Endothelial cell of umbilical vein (primary cell): Measurements from ENCODE around the gene MYOCD. TPM values are rescaled to one million over a fixed set of nuclear protein-coding genes. Genes with fewer than 3 reads are reported as not detected.

Experiments
- BruUV-seq: library from RNA; stranded (reverse); fragments of 400-500 nt; replicated peaks from 2 replicates; lab custom pipeline; 2021; lab: Mats Ljungman, UMichigan
- CTCF ChIA-PET: fragments of 300-600, 350-600 bp; sonication (Branson Sonifier 250); formaldehyde crosslinking; loops from one replicate; lab custom pipeline; 2021; ENCODE audit warnings: antibody characterized with exemption, inconsistent platforms; lab: Charles Lee
- POLR2A ChIA-PET: fragments of 300-600, 350-600 bp; sonication (Branson Sonifier 250); formaldehyde crosslinking; loops from one replicate; lab custom pipeline; 2021; ENCODE audit warnings: antibody characterized with exemption, inconsistent platforms; lab: Charles Lee
- DNase-seq: peaks from one replicate; pipeline ENCODE4 v3.0.0-alpha.2; 2011; ENCODE audit warnings: low read depth, low spot score
- FAIRE-seq: peaks from 2 replicates; lab custom pipeline; 2011; peaks lifted over from hg19 to GRCh38; lab: Jason Lieb, UNC
- H2AFZ ChIP-seq: 2 replicates; pipeline ENCODE4 v1.6.0; 2012; ENCODE audit warnings: low read depth, low read length, control low read depth, inconsistent platforms
- H3K27ac ChIP-seq: 2 replicates; pipeline ENCODE4 v1.5.1; 2011; ENCODE audit warnings: low read depth, mild to moderate bottlenecking, control low read depth, low read length, moderate library complexity; ENCODE audit not compliant: insufficient read depth
- H3K27me3 ChIP-seq, 2 experiments: 2 replicates each; pipeline versions ENCODE4 v1.6.0 to v1.6.1; 2011; ENCODE audit warnings: low read length in 2 of 2, mixed read lengths in 1 of 2; ENCODE audit not compliant: control insufficient read depth in 2 of 2, insufficient read depth in 2 of 2
- H3K36me3 ChIP-seq, 2 experiments: 2 replicates in 1 of 2; 3 replicates in 1 of 2; pipeline ENCODE4 v1.5.1; 2011; ENCODE audit warnings: low read length in 2 of 2, mild to moderate bottlenecking in 1 of 2, moderate library complexity in 1 of 2; ENCODE audit not compliant: control insufficient read depth in 2 of 2, insufficient read depth in 2 of 2; ENCODE audit errors: extremely low read depth in 1 of 2
- H3K4me1 ChIP-seq: 3 replicates; pipeline ENCODE4 v1.5.1; 2011; ENCODE audit warnings: mild to moderate bottlenecking, low read length; ENCODE audit not compliant: control insufficient read depth, insufficient read depth; ENCODE audit errors: extremely low read depth
- H3K4me2 ChIP-seq: 2 replicates; pipeline ENCODE4 v1.6.1; 2011; ENCODE audit warnings: low read length, control low read depth, mixed read lengths; ENCODE audit not compliant: insufficient read depth
- H3K4me3 ChIP-seq, 3 experiments: fragments of 200-600 bp in 1 of 3; sonication (generic), shearing (Covaris generic) in 1 of 3; replicated peaks in 1 of 3; 2 replicates each; pipeline ENCODE4 v1.5.1; 2011 to 2016; ENCODE audit warnings: control low read depth in 3 of 3, low read length in 3 of 3, mild to moderate bottlenecking in 2 of 3, inconsistent platforms in 1 of 3, low read depth in 1 of 3, moderate library complexity in 1 of 3; ENCODE audit not compliant: insufficient read depth in 1 of 3
- H3K79me2 ChIP-seq: 2 replicates; pipeline ENCODE4 v1.6.0; 2012; ENCODE audit warnings: low read length, inconsistent platforms; ENCODE audit not compliant: control insufficient read depth, insufficient read depth
- H3K9ac ChIP-seq: replicated peaks from 2 replicates; pipeline ENCODE3; 2011; ENCODE audit warnings: low read length, control low read depth; ENCODE audit not compliant: insufficient read depth; ENCODE audit errors: extremely low read depth
- H3K9me1 ChIP-seq: replicated peaks from 3 replicates; pipeline ENCODE4 v1.6.0; 2011; ENCODE audit warnings: mild to moderate bottlenecking, low read length; ENCODE audit not compliant: control insufficient read depth, insufficient read depth; ENCODE audit errors: extremely low read depth
- H3K9me3 ChIP-seq: replicated peaks from 2 replicates; pipeline ENCODE4 v1.5.1; 2012; ENCODE audit warnings: low read length, inconsistent platforms; ENCODE audit not compliant: control insufficient read depth, insufficient read depth
- H4K20me1 ChIP-seq: replicated peaks from 2 replicates; pipeline ENCODE3; 2011; ENCODE audit warnings: mild to moderate bottlenecking, low read length; ENCODE audit not compliant: control insufficient read depth, insufficient read depth; ENCODE audit errors: extremely low read depth
- EZH2 ChIP-seq: IDR thresholded peaks from 2 replicates; pipeline ENCODE4 v1.6.1; 2012; ENCODE audit warnings: borderline replicate concordance, low read depth, mild to moderate bottlenecking, moderate library complexity, low read length, inconsistent platforms; ENCODE audit not compliant: severe bottlenecking
- FOS ChIP-seq: IDR thresholded peaks from 2 replicates; pipeline ENCODE4 v1.6.1; 2011; ENCODE audit warnings: mild to moderate bottlenecking, low read length, moderate library complexity, borderline replicate concordance; ENCODE audit not compliant: insufficient read depth
- GATA2 ChIP-seq: IDR thresholded peaks from 2 replicates; pipeline ENCODE4 v1.7.0; 2011; ENCODE audit warnings: low read depth, mild to moderate bottlenecking, moderate library complexity, mixed read lengths, low read length; ENCODE audit not compliant: insufficient read length, insufficient read depth
- JUN ChIP-seq: IDR thresholded peaks from 2 replicates; pipeline ENCODE4 v1.6.1; 2011; ENCODE audit warnings: borderline replicate concordance, low read depth; ENCODE audit not compliant: insufficient read length, insufficient read depth
- MYC ChIP-seq: IDR thresholded peaks from one replicate; pipeline ENCODE4 v1.6.1; 2011; ENCODE audit warnings: mild to moderate bottlenecking, low read depth, low read length
- POLR2A ChIP-seq: IDR thresholded peaks from 2 replicates; pipeline ENCODE4 v1.6.1; 2012; ENCODE audit warnings: low read depth, mild to moderate bottlenecking, control low read depth, low read length
- POLR2AphosphoS5 ChIP-seq: IDR thresholded peaks from 2 replicates; pipeline ENCODE4 v1.6.1; 2012; ENCODE audit warnings: low read depth, mild to moderate bottlenecking, control low read depth, low read length, moderate library complexity; ENCODE audit not compliant: insufficient read depth
- dilution Hi-C: fragments of 300-500 bp; cut with MboI; formaldehyde crosslinking; loops from one replicate; pipeline ENCODE4 v1.15.0; 2019; ENCODE audit warnings: low sequenced_read_pairs; ENCODE audit not compliant: extremely low pct_ligation_motif_present
- intact Hi-C: fragments of 100-400 bp; cut with micrococcal nuclease; formaldehyde crosslinking; loops from one replicate; pipeline ENCODE4 v1.10.0; 2022
- polyA plus RNA-seq, 4 experiments: library from polyadenylated mRNA; depleted of rRNA in 3 of 4; stranded (reverse) in 3 of 4; unstranded in 1 of 4; fragments of >200 nt; gene quantifications; 2 replicates each; pipeline versions ENCODE4 v1.2.1 to v1.2.3, GENCODE V29; 2011 to 2012; ENCODE audit warnings: missing spikeins in 1 of 4
- total RNA-seq: library from RNA; stranded (reverse); gene quantifications from 2 replicates; pipeline ENCODE4 v1.2.3, GENCODE V29; 2021
- TF ChIP-seq, protein P1 (sequence below), 2 donors: IDR thresholded peaks; 1 replicate in 1 of 2; 2 replicates in 1 of 2; pipeline ENCODE4 v1.5.1; 2011; ENCODE audit warnings: low read length in 2 of 2, mild to moderate bottlenecking in 2 of 2, moderate library complexity in 2 of 2, control low read depth in 1 of 2, inconsistent platforms in 1 of 2, low read depth in 1 of 2; ENCODE audit not compliant: insufficient read depth in 1 of 2; ENCODE audit errors: extremely low read depth in 1 of 2
- TF ChIP-seq, protein P2 (sequence below): IDR thresholded peaks from 2 replicates; pipeline ENCODE4 v1.6.1; 2011; ENCODE audit not compliant: insufficient read depth, insufficient read length

The MYOCD gene
- total and polyA plus RNA-seq, 2 donors (not counting 3 experiments of a cell fraction or from before 2014, with no cell fraction given), result not detected

DNA sequence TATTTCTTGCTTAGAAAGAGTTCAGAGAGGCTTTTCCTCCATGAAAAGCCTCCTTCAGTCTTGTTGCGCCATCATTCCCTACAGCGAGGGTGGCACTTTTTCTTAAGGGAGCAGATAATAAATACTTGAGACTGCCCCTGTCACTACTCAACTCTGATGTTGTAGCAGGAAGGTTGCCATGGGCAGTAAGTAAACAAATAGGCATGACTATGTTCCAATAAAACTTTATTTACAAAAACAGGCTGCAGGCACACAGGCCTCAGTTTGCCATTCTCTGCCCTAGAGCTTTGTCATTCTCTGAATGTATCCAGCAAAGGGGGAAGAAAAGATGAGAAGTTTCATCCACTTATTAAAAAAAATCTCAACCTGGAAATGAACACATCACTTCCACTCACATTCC is 60.4 kb downstream of the MYOCD start:
- H3K9me1 ChIP-seq, result no peaks in the 10 kb centered on the region
- no peak overlapping the region for H3K27ac ChIP-seq

More for the DNA sequence above, 60.4 kb downstream of the MYOCD start:
- Histone ChIP-seq H3K4me2 (no peak overlapping the region), H3K4me3 (no peak overlapping the region), H3K36me3 (no peaks in the 10 kb centered on the region), H2AFZ (no peak overlapping the region), H4K20me1 (no peaks in the 10 kb centered on the region), H3K9ac (no peak overlapping the region), H3K27me3 (no peaks in the 10 kb centered on the region), H3K79me2 (no peaks in the 10 kb centered on the region), H3K9me3 (no peaks in the 10 kb centered on the region), H3K4me1 (no peaks in the 10 kb centered on the region)
- no peak for TF ChIP-seq POLR2A
- TF ChIP-seq, protein P1, sequence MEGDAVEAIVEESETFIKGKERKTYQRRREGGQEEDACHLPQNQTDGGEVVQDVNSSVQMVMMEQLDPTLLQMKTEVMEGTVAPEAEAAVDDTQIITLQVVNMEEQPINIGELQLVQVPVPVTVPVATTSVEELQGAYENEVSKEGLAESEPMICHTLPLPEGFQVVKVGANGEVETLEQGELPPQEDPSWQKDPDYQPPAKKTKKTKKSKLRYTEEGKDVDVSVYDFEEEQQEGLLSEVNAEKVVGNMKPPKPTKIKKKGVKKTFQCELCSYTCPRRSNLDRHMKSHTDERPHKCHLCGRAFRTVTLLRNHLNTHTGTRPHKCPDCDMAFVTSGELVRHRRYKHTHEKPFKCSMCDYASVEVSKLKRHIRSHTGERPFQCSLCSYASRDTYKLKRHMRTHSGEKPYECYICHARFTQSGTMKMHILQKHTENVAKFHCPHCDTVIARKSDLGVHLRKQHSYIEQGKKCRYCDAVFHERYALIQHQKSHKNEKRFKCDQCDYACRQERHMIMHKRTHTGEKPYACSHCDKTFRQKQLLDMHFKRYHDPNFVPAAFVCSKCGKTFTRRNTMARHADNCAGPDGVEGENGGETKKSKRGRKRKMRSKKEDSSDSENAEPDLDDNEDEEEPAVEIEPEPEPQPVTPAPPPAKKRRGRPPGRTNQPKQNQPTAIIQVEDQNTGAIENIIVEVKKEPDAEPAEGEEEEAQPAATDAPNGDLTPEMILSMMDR (IDR thresholded peaks at IDR 0.05; ENCODE audit: extremely low read depth in 1 of 2, insufficient read depth in 1 of 2, low read depth in 1 of 2, low read length in 2 of 2), result no peak
- TF ChIP-seq, protein P2, sequence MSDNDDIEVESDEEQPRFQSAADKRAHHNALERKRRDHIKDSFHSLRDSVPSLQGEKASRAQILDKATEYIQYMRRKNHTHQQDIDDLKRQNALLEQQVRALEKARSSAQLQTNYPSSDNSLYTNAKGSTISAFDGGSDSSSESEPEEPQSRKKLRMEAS, result no peak
- no peak for TF ChIP-seq EZH2
- TF ChIP-seq JUN, result no peak
- no peak for TF ChIP-seq GATA2
- no peak for TF ChIP-seq FOS
- TF ChIP-seq POLR2AphosphoS5, result no peak
- TF ChIP-seq MYC, result no peak
- ChIA-PET POLR2A (no interaction called here), CTCF (no interaction called here)
- no peak for FAIRE-seq
- DNase-seq, result no peak
- no TSS peak for BruUV-seq
- dilution Hi-C loops, result no loop called here
- intact Hi-C loops, result no loop called here
